GM10266 (cell line): ENCODE measurements around the gene LIPJ.

Experiments used
- DNase-seq: peaks from one replicate; pipeline ENCODE4 v3.0.0; 2012; ENCODE audit errors: extremely low spot score
- TF ChIP-seq, protein P1 (sequence below): IDR thresholded peaks from 2 replicates; pipeline ENCODE4 v1.5.1; 2012; ENCODE audit warnings: mild to moderate bottlenecking, low read depth; ENCODE audit not compliant: control insufficient read depth, insufficient read depth; ENCODE audit errors: missing control alignments

LIPJ gene, protein sequence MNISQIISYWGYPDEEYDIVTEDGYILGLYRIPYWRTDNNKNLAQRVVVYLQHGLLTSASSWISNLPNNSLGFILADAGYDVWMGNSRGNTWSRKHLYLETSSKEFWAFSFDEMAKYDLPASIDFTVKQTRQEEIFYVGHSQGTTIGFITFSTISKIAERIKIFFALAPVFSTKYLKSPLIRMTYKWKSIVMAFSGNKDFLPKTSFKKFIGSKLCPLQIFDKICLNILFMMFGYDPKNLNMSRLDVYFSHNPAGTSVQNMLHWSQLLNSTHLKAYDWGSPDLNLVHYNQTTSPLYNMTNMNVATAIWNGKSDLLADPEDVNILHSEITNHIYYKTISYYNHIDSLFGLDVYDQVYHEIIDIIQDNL

DNA sequence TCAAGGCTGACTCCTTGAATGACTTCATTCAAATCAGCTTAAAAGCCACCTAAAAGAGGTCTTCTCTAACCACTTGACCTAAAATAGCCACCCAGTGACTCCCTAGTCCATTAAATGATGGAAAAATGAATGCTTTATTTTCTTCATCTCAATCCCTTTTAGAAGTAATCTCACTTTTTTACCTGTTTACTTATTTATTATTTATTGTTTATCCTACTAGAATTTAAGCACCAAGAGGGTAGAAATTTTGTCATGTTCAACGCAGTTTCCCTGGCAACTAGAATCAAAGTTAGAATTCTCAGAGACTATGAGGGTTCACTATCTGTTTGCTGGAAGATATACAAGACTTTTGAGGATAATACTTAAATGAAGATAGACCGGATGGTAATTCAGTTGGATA is at the start of gene LIPJ:
TSS of gene LIPJ (plus strand) at position 301 of the 400 bp plus-strand sequence. CDS start 3,926 bp downstream, outside the sequence.
- TF ChIP-seq, protein P1, sequence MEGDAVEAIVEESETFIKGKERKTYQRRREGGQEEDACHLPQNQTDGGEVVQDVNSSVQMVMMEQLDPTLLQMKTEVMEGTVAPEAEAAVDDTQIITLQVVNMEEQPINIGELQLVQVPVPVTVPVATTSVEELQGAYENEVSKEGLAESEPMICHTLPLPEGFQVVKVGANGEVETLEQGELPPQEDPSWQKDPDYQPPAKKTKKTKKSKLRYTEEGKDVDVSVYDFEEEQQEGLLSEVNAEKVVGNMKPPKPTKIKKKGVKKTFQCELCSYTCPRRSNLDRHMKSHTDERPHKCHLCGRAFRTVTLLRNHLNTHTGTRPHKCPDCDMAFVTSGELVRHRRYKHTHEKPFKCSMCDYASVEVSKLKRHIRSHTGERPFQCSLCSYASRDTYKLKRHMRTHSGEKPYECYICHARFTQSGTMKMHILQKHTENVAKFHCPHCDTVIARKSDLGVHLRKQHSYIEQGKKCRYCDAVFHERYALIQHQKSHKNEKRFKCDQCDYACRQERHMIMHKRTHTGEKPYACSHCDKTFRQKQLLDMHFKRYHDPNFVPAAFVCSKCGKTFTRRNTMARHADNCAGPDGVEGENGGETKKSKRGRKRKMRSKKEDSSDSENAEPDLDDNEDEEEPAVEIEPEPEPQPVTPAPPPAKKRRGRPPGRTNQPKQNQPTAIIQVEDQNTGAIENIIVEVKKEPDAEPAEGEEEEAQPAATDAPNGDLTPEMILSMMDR: no peak

DNA sequence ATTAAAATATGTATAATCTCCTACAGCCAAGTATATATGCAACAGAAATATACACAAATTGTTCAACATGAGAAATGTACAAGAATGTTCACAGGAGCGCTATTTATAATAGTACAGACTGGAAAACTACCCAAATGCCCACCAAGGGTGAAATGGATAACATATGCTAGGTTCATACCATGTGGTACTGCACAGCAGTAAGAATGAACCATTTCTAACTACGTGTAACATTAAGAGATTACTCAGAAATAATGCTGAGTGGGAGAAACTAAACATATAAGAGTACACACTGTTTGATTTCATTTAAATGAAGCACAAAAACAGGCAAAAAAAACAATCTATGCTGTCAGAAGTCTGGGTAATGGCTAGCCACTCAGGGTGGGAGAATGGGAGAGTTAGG is 49.2 kb upstream of the LIPJ start:
- TF ChIP-seq, protein P1: no peak
- DNase-seq: no peak

More for the DNA sequence above, at the start of gene LIPJ:
- DNase-seq: no peak

DNA sequence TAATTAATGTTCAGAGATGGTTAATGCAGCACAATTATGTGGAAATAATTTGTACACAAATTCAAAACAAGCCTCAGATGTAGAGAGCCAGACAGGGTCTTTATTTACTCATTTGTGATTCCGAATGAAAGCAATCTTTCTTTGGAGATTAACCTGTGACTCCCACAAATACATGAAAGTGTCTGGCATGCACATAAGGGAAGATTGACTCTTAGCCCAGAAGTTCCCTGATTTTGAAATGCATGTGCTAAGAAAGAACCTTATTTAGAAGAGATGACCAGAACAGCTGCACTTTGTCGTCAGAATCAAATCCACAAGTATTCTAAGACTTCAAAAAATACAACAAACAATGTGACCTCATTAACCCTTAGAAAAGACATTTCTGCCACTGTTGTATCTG is 48.5 kb upstream of the LIPJ start:
- no peak for DNase-seq
- TF ChIP-seq, protein P1: no peak

DNA sequence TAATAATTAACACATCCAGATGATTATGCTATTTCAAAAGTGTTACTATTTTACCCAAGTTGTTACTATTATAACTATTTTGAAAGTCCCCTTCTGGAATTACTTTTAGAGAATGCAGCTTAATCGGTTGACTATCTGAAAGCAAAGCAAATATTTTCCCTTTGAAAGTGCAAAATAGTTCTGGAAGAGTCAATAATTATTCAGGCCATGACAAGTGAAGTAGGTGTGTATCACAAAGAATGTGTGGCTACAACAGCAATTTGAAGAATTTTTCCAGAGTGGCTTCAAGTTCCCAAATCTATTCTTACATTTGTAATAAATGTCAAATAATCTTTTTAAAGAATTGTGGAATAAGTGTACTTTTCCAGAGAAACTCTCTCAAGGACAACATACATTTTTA is 46.2 kb upstream of the LIPJ start:
- TF ChIP-seq, protein P1: no peak
- no peak for DNase-seq

DNA sequence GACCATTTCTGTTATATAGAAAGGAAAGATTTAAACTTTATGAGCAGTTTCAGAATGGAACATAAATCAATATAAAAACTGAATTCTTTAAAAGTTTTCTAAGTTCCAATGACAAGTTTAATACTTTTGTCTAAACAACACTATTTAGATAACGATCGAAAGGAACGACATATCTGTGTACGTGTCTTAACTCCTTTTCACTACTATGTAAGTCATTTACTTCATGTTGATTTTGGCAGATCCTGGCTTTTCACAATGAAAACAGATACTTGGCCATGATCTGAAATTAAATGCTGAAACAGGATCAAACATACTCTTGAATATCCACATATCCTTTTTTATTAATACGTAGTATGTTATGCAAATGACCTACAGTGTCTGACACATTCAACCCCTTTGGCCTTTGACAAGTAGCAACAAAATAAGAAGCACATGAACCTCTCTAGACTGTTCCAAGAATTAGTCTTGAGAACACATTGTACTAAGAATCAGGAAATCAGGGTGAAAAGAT is 45.4 kb upstream of the LIPJ start:
- TF ChIP-seq, protein P1: no peak
- DNase-seq: no peak

DNA sequence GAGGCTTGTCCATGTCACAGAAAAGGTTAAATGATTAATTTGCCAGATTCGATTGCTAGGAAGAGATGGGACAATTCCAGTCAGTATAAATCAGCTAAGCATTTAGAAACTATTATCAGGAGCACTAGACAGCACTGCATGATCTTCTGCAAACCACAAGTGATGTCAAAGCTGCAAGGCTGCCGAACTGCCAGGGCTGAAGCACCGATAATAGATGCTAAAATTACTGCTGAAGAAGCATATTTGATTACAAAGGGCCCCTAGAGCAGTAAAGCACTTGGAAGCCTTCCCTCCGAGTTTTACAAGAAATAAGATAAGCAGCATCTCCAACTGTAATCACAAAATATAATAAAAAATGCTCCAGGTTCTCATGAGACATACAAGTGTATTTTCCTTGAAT is 44.0 kb upstream of the LIPJ start:
- DNase-seq: no peak
- TF ChIP-seq, protein P1: no peak

DNA sequence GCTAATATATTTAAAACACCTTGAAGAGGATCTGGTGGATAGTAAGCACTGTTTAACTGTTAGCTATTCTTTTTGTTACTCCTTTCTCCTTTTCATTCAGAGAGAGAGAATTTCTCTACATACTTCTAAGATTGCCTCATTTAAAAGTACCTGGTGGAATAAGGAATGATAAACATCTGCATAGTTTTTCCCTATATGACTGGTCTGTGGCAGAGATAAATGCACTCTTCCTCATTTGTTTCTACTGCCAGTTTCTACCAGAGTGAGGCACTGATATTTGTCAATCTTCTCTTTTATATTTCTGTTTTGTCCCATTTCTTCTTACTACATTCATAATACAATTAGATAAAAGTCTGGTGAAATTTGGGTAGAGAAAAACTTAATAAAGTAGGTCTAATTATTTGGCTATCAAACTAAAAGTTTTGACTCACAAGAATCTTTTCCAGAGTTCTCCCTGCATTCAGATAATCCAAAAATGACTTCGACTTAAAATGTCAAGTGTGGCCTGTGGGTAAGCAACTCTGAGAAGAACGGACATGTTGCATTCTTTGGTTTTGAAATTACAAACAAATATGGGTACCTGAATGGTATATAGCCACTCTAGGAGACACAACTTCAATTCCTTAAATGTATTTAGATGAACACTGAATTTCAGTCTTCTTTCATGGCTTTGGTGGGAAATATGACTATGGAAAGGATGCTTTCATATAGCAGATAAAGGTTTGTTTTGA is 42.3 kb upstream of the LIPJ start:
- no peak for DNase-seq
- TF ChIP-seq, protein P1: no peak
